ENCODE results near the gene CSNK2A1. TPM values are rescaled to one million over a fixed set of nuclear protein-coding genes. Genes with fewer than 3 reads are reported as not detected.

CSNK2A1 gene
- total RNA-seq, 1 experiment from 2014 or later = 161 TPM

- DNase-seq (ENCODE audit: low spot score) = peak; percentile 77
Observed at GRCh38 chr20:431012-431904, 112.3 kb downstream of the CSNK2A1 start.

DNA sequence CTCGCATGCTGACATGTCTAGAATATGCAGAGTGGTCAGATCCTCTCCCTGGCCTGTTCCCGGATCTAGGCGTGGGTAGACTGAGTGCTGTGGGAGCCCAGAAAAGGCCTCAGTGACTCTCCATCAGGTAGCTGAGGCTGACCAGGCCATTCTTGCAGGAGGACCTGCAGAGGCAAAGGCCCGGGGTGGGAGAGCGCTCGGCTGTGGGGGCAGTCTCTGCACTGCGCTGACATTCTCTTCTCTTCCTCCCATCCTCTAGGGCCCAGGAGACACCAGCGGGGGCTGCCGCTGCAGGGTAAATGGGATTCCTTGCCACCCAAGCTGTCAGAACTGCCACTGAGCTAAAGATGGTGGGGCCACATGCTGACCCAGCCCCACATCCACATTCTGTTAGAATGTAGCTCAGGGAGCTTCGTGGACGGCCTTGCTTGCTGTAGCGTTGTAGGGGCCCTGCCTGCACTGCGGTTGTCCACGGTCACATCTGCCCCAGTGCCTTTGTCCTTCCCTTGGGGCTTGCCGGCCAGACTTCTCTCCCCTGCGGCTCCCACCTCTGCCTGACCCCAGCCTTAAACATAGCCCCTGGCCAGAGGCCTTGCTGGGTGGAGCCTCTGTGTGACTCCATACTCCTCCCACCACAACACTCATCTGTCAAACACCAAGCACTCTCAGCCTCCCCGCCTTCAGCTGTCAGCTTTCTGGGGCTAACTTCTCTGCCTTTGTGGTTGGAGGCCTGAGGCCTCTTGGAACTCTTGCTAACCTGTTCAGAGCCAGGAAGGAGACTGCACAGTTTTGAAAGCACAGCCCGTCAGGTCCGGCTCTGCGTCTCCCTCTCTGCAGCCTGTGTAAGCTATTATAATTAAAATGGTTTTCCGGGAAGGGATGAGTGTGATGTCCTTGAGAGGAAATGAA is 113.2 kb downstream of the CSNK2A1 start:
- no peak for DNase-seq (ENCODE audit: low spot score)

- DNase-seq (ENCODE audit: low spot score) = no peak
Observed at GRCh38 chr20:428658-429200, 114.9 kb downstream of the CSNK2A1 start.

- no peak for DNase-seq (ENCODE audit: low spot score)
Observed at GRCh38 chr20:427849-428657, 115.5 kb downstream of the CSNK2A1 start.

DNA sequence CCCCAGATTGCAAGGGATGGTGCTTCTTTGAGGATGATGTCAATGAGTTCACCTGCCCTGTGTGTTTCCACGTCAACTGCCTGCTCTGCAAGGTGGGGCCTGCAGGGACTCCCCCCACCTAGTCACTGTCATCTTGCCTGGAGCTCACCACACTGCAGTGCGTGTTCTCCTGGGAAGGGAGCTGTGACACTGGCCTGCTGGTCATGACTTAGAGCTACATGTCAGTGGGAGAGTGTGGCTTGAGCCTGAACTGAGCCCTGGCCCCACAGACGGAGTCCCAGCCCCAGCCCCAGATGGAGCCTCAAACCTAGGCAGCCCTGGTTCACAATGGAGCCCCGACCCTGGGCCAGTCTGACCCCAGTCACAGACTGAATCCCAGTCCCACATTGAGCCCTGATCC is 116.2 kb downstream of the CSNK2A1 start:
- DNase-seq (ENCODE audit: low spot score) = no peak

DNA sequence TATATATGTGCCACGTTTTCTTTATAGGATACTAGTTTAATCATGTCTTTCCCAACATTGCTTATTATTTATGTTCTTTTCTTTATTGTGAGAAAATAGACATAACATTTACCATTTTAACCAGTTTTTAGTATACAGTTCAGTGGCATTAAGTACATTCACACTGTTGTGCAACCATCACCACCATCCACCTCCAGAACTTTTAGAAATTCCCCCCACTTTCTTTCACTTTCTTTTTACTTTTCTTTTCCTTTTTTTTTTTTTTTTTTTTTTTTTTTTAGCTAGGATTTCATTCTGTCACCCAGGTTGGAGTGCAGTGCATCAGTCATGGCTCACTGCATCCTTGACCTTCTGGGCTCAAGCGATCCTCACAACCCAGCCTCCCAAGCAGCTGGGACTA is 117.0 kb downstream of the CSNK2A1 start:
- DNase-seq (ENCODE audit: low spot score) = no peak

Other genes starting within 250 kb of the CSNK2A1 start
- 7.6 and 8.2 TPM in 2 replicates for gene ZCCHC3, start 246.2 kb downstream of the CSNK2A1 start, total RNA-seq (2014; rRNA removed; shearing (Covaris generic))
- gene SOX12, start 218.2 kb downstream of the CSNK2A1 start, total RNA-seq (2014; rRNA removed; shearing (Covaris generic)) = 1.9 and 2.2 TPM in 2 replicates
- gene NRSN2, start 196.7 kb downstream of the CSNK2A1 start, total RNA-seq (2014; rRNA removed; shearing (Covaris generic)) = 69.6 and 72.8 TPM in 2 replicates
- 69.2 and 99.3 TPM in 2 replicates for gene TRIB3, start 163.0 kb downstream of the CSNK2A1 start, total RNA-seq (2014; rRNA removed; shearing (Covaris generic))
- 91.7 and 95.5 TPM in 2 replicates for gene RBCK1, start 135.5 kb downstream of the CSNK2A1 start, total RNA-seq (2014; rRNA removed; shearing (Covaris generic))
- 18.0 and 21.6 TPM in 2 replicates for gene TBC1D20, start 81.3 kb downstream of the CSNK2A1 start, total RNA-seq (2014; rRNA removed; shearing (Covaris generic))
- not detected in 2 replicates for gene TCF15, start 66.5 kb upstream of the CSNK2A1 start, total RNA-seq (2014; rRNA removed; shearing (Covaris generic))
- gene SRXN1, start 109.4 kb upstream of the CSNK2A1 start, total RNA-seq (2014; rRNA removed; shearing (Covaris generic)) = 153 and 165 TPM in 2 replicates
- not detected in 2 replicates for gene SCRT2, start 132.0 kb upstream of the CSNK2A1 start, total RNA-seq (2014; rRNA removed; shearing (Covaris generic))
- gene SLC52A3, start 224.7 kb upstream of the CSNK2A1 start, total RNA-seq (2014; rRNA removed; shearing (Covaris generic)) = 0.12 TPM in 1 of 2 replicates, not detected in the other